SU-DHL-6 (cell line): ENCODE results near the gene PLEKHG3.
"Not testable (repeated sequence)": the region's sequence is repeated elsewhere in the genome, so short reads cannot be mapped to it uniquely, and the experiment has no call there.

Source experiments
- H2AFZ ChIP-seq: fragments of 200-600 bp; sonication (generic); 2 replicates; pipeline ENCODE4 v1.6.1; 2014; ENCODE audit warnings: low read depth, mild to moderate bottlenecking, moderate library complexity, mixed read lengths, antibody characterized with exemption, low read length; ENCODE audit not compliant: severe bottlenecking
- H3F3A ChIP-seq: fragments of 200-600 bp; shearing (Covaris generic); 2 replicates; pipeline ENCODE4 v1.6.0; 2016; ENCODE audit warnings: antibody characterized with exemption, mild to moderate bottlenecking; ENCODE audit not compliant: insufficient read depth
- H3K27ac ChIP-seq: fragments of 200-600 bp; sonication (generic); 2 replicates; pipeline ENCODE4 v1.5.1; 2016; ENCODE audit warnings: low read depth, mild to moderate bottlenecking, low read length, moderate library complexity, mixed read lengths
- H3K27me3 ChIP-seq: fragments of 200-600 bp; sonication (generic), shearing (Covaris generic); 2 replicates; pipeline ENCODE4 v1.6.0; 2014; ENCODE audit warnings: mild to moderate bottlenecking, low read length
- H3K36me3 ChIP-seq: fragments of 200-600 bp; sonication (generic); 2 replicates; pipeline ENCODE4 v1.6.1; 2014; ENCODE audit warnings: mild to moderate bottlenecking, low read length, mixed read lengths
- H3K4me2 ChIP-seq: fragments of 300-600, 200-600 bp; shearing (Covaris generic), sonication (generic); 2 replicates; pipeline ENCODE4 v1.6.0; 2014; ENCODE audit warnings: low read length, low read depth, mild to moderate bottlenecking; ENCODE audit not compliant: poor library complexity, severe bottlenecking
- H3K4me3 ChIP-seq: fragments of 200-600 bp; sonication (generic); 2 replicates; pipeline ENCODE4 v1.5.1; 2014; ENCODE audit warnings: antibody characterized with exemption, low read length, mild to moderate bottlenecking, mixed read lengths; ENCODE audit not compliant: insufficient read depth, poor library complexity, severe bottlenecking
- H3K79me2 ChIP-seq: fragments of 200-600 bp; sonication (generic); 2 replicates; pipeline ENCODE4 v1.6.1; 2014; ENCODE audit warnings: mild to moderate bottlenecking, low read length, moderate library complexity; ENCODE audit not compliant: insufficient read depth
- H3K9ac ChIP-seq: fragments of 200-600 bp; sonication (generic); 2 replicates; pipeline ENCODE4 v1.7.0; 2014; ENCODE audit warnings: mild to moderate bottlenecking, low read length
- H3K9me2 ChIP-seq: fragments of 200-600 bp; sonication (generic); replicated peaks from 2 replicates; pipeline ENCODE4 v1.6.1; 2014; ENCODE audit warnings: low read length; ENCODE audit not compliant: insufficient read depth
- H3K9me3 ChIP-seq: fragments of 200-600 bp; sonication (generic); 2 replicates; pipeline ENCODE4 v1.6.1; 2014; ENCODE audit warnings: low read length, mixed read lengths; ENCODE audit not compliant: insufficient read depth
- H4K20me1 ChIP-seq: fragments of 200-600 bp; sonication (generic); 2 replicates; pipeline ENCODE4 v1.6.1; 2014; ENCODE audit warnings: low read depth, mild to moderate bottlenecking, antibody characterized with exemption, low read length, moderate library complexity, mixed read lengths
- EZH2phosphoT487 ChIP-seq: fragments of 200-600 bp; sonication (generic), shearing (Covaris generic); conservative IDR thresholded peaks from 2 replicates; pipeline ENCODE4 v1.6.1; 2018; ENCODE audit warnings: mild to moderate bottlenecking, antibody characterized with exemption, low read length, moderate library complexity, mixed read lengths
- TF ChIP-seq, protein P1 (sequence below): fragments of 200-600 bp; sonication (generic); IDR thresholded peaks from one replicate; pipeline ENCODE4 v1.5.1; 2017; ENCODE audit warnings: antibody characterized with exemption, mild to moderate bottlenecking, low read length, moderate library complexity; ENCODE audit not compliant: insufficient read depth, poor library complexity, severe bottlenecking

The PLEKHG3 gene

DNA sequence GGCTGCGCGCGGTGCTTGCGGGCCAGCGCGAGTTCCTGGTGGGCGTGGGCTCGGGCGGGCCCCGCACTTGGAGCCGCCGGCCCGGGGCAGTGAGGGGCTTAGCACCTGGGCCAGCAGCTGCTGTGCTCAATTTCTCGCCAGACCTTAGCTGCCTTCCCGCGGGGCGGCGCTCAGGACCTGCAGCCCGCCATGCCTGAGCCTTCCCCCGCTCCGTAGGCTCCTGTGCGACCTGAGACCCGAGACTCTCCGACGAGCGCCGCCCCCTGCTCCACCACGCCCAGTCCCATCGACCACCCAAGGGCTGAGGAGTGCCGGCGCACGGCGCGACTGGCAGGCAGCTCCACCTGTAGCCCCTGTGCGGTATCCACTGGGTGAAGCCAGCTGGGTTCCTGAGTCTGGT lies 46.0 kb upstream of the PLEKHG3 start:
- Histone ChIP-seq H3K9me3 (no peaks in the 10 kb centered on the region), H3K27ac (no peak overlapping the region), H4K20me1 (no peaks in the 10 kb centered on the region), H2AFZ (no peak overlapping the region), H3K27me3 (no peaks in the 10 kb centered on the region), H3K4me2 (no peak overlapping the region), H3K9ac (no peak overlapping the region), H3K79me2 (no peaks in the 10 kb centered on the region), H3K9me2 (no peaks in the 10 kb centered on the region), H3K36me3 (no peaks in the 10 kb centered on the region), H3K4me3 (no peak overlapping the region), H3F3A (no peaks in the 10 kb centered on the region)
- TF ChIP-seq, protein P1, sequence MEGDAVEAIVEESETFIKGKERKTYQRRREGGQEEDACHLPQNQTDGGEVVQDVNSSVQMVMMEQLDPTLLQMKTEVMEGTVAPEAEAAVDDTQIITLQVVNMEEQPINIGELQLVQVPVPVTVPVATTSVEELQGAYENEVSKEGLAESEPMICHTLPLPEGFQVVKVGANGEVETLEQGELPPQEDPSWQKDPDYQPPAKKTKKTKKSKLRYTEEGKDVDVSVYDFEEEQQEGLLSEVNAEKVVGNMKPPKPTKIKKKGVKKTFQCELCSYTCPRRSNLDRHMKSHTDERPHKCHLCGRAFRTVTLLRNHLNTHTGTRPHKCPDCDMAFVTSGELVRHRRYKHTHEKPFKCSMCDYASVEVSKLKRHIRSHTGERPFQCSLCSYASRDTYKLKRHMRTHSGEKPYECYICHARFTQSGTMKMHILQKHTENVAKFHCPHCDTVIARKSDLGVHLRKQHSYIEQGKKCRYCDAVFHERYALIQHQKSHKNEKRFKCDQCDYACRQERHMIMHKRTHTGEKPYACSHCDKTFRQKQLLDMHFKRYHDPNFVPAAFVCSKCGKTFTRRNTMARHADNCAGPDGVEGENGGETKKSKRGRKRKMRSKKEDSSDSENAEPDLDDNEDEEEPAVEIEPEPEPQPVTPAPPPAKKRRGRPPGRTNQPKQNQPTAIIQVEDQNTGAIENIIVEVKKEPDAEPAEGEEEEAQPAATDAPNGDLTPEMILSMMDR, result no peak
- TF ChIP-seq EZH2phosphoT487, result no peak

DNA sequence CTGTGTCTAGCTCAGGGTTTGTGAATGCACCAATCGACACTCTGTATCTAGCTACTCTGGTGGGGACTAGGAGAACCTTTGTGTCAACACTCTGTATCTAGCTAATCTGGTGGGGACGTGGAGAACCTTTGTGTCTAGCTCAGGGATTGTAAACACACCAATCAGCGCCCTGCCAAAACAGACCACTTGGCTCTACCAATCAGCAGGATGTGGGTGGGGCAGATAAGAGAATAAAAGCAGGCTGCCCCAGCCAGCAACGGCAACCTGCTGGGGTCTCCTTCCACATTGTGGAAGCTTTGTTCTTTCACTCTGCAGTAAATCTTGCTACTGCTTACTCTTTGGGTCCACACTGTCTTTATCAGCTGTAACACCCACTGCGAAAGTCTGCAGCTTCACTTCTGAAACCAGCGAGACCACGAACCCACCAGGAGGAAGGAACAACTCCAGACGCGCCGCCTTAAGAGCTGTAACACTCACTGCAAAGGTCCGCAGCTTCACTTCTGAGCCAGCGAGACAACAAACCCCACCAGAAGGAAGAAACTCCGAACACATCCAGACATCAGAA lies 45.4 kb upstream of the PLEKHG3 start:
- H3K4me2 ChIP-seq, H3K27me3 ChIP-seq, H3F3A ChIP-seq, H3K9me2 ChIP-seq, H2AFZ ChIP-seq, H3K9ac ChIP-seq, H3K79me2 ChIP-seq, H3K9me3 ChIP-seq, H3K36me3 ChIP-seq, H3K27ac ChIP-seq, H4K20me1 ChIP-seq, H3K4me3 ChIP-seq: not testable (repeated sequence)

- H3K27ac ChIP-seq, result no peak overlapping the region
- no peak overlapping the region for H2AFZ ChIP-seq
Observed at GRCh38 chr14:64659366-64659765, 44.9 kb upstream of the PLEKHG3 start.

GRCh38 chr14:64663174-64663573 lies 41.0 kb upstream of the PLEKHG3 start:
- Histone ChIP-seq H3K9ac (no peak overlapping the region), H3F3A (no peaks in the 10 kb centered on the region), H3K27ac (no peak overlapping the region), H3K4me3 (no peak overlapping the region), H3K9me2 (no peaks in the 10 kb centered on the region), H3K36me3 (no peaks in the 10 kb centered on the region), H2AFZ (no peak overlapping the region), H4K20me1 (no peaks in the 10 kb centered on the region), H3K4me2 (no peak overlapping the region), H3K79me2 (no peaks in the 10 kb centered on the region), H3K9me3 (no peaks in the 10 kb centered on the region), H3K27me3 (no peaks in the 10 kb centered on the region)
- TF ChIP-seq, protein P1, result no peak
- no peak for TF ChIP-seq EZH2phosphoT487

More at GRCh38 chr14:64659366-64659765, 44.9 kb upstream of the PLEKHG3 start:
- no peak for TF ChIP-seq EZH2phosphoT487
- TF ChIP-seq, protein P1, result no peak
- Histone ChIP-seq H3K36me3 (no peaks in the 10 kb centered on the region), H3K27me3 (no peaks in the 10 kb centered on the region), H3K79me2 (no peaks in the 10 kb centered on the region), H3K9me3 (no peaks in the 10 kb centered on the region), H3K9ac (no peak overlapping the region), H3K4me2 (no peak overlapping the region), H3K4me3 (no peak overlapping the region), H3K9me2 (no peaks in the 10 kb centered on the region), H3F3A (no peaks in the 10 kb centered on the region), H4K20me1 (no peaks in the 10 kb centered on the region)
